ENCODE data around the gene ILRUN.

GRCh38 chr6:34671367-34671766 is 25.2 kb downstream of the ILRUN start:
- TF ChIP-seq CTCF (conservative IDR thresholded peaks at IDR 0.05; ENCODE audit: low read length) (no peak), EZH2phosphoT487 (IDR thresholded peaks at IDR 0.05; ENCODE audit: borderline replicate concordance) (no peak)
